Activated CD4-positive, CD25-positive, alpha-beta regulatory T cell treated with anti-CD3 and anti-CD28 coated beads, Interleukin-2, amount 50 U/mL, for 72 hours (primary cell): ENCODE results near the gene NDUFB7.

ENCODE experiments used
- DNase-seq: peaks from one replicate; pipeline ENCODE4 v3.0.0; 2021

NDUFB7 gene

DNA sequence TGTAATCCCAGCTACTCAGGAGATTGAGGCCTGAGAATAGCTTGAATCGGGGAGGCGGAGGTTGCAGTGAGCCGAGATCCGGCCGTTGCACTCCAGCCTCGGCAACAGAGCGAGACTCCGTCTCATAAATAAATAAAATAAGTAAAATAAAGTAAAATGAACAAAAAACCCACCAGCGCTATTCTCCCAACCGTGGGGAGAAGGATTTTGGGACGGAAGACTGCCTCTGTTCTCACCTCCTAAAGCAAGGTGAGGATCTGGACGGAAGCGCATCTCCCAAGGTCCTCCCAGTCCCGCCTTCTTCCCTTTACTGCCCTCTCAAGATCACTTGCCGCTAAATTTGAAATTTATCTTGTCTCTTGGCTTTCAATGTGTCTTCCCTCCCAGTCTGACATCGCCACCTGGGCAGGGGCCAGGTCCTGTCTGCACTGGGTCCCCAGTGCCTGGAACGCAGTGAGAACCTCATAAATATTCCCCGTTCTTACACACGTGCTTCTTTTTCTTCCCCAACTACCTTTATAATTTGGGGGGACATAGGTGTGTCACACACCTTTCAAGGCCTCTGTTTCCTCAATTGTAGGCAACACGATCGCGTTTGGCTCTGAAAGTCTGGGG is 52.5 kb downstream of the NDUFB7 start:
- DNase-seq = no peak

DNA sequence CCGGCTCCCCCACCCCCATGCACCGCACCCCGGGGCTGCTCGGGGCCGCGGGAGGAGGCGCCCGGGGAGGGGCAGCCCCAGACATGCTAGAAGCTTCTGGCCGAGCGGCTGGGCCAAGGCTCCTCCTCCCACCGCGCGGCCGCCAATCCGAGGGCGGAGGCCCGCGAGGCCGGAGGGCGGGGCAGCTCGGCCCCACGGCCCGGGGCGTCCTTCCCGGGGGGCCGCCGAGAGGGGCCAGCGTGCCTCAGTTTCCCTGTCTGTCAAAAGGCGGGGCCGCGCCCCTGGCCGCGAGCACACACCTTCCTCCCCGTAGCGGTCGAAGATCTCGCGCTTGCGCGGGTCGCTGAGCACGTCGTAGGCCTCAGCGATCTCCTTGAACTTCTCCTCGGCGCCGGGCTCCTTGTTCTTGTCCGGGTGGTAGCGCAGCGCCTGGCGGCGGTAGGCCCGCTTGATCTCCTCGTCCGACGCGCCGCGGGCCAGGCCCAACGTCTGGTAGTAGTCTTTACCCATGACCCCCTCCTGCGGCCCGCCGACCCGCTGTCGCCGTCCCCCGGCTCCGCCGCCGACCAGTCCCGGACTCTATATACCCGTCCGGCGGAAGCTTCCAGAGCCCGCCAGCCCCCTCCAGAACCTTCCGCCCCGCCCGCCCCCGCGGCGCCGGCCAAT is 53.9 kb downstream of the NDUFB7 start, which contains the start of gene DNAJB1:
DNAJB1 (minus strand) TSS at position 558 of the 666 bp plus-strand sequence; CDS start at position 510, 48 bp downstream.
- peak; percentile 83 for DNase-seq

DNA sequence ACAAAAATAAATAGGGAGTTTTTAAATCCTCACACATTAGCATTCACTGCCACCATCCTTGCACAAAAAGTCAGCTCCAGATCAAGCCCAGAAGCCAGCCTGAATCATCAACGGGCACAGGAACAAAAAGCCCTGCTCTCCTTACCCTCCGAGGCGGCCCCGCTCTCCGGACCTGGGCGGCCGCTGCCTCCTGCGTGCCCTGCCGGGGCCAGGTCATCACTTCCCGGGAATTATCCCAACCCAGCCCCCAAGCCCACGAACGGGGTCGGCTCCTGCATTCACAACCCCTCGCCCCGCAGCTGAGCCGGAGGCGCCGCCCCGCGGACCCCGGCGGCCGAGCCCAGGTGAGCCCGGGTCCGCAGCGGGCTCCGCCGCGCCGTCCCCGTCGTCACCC is 54.4 kb downstream of the NDUFB7 start:
- no peak for DNase-seq

DNA sequence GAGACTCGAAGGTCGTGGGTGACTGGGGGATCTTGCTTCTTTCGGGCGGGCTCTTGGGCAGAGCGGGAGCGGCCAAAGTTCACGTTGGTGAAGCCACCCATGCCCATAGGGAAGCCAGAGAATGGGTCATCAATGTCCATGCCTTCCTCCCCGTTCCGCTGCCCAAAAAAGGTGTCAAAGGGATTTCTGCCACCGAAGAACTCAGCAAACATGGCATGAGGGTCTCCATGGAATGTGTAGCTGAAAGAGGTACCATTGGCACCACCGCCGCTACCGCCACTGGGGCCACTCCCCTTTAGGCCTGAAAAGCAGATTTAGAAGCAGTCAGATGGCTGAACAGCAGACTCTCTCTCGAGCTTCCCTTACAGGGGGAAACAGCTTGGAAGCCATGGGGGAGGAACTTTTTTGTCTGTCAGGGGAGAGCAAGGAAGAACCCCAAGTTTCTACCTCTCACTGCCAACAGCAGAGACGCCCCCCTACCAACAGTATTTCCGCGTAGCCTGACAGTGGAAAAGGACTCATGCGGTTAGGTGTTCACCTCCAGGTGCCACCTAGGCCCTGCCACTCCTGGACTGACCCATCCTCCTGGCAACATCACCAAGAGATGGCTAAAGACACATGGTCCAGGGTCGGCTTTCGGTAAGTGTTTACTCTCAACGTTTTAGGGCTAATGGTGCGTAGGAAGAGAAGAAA is 55.0 kb downstream of the NDUFB7 start:
- DNase-seq = no peak
